WTC11 (cell line): ENCODE measurements around the gene SPINK8. TPM values are rescaled to one million over a fixed set of nuclear protein-coding genes. Genes with fewer than 3 reads are reported as not detected.

Experiments used
- ATAC-seq: fragments of 200-7000 bp; cut with Tn5 transposase; 2 replicates; pipeline ENCODE4 v1.10.0; 2021; ENCODE audit warnings: mild to moderate bottlenecking, moderate library complexity
- CTCF ChIA-PET: fragments of 300-600 bp; sonication (Branson Sonifier 250); formaldehyde crosslinking; loops from one replicate; lab custom pipeline; 2021; ENCODE audit warnings: antibody characterized with exemption; lab: Charles Lee
- POLR2A ChIA-PET: fragments of 350-600 bp; sonication (Branson Sonifier 250); formaldehyde crosslinking; loops from one replicate; lab custom pipeline; 2021; ENCODE audit warnings: antibody characterized with exemption; lab: Charles Lee
- DNase-seq: peaks from one replicate; pipeline ENCODE4 v3.0.0; 2021; ENCODE audit warnings: low spot score
- H3K27ac Mint-ChIP-seq: 2 replicates; pipeline ENCODE4 v1.8.0; 2021; ENCODE audit warnings: mixed read lengths
- H3K27me3 Mint-ChIP-seq: 2 replicates; pipeline ENCODE4 v1.8.0; 2021; ENCODE audit warnings: low read depth, mild to moderate bottlenecking, moderate library complexity, mixed read lengths
- H3K36me3 Mint-ChIP-seq: 2 replicates; pipeline ENCODE4 v1.8.0; 2021; ENCODE audit warnings: mixed read lengths
- H3K4me1 Mint-ChIP-seq: 2 replicates; pipeline ENCODE4 v1.8.0; 2022; ENCODE audit warnings: mixed read lengths
- H3K4me3 Mint-ChIP-seq: 2 replicates; pipeline ENCODE4 v1.8.0; 2021; ENCODE audit warnings: mild to moderate bottlenecking, moderate library complexity, mixed read lengths
- H3K9me3 Mint-ChIP-seq: 2 replicates; pipeline ENCODE4 v1.8.0; 2021; ENCODE audit warnings: mixed read lengths
- ATF1 ChIP-seq: sonication (generic); formaldehyde crosslinking; IDR thresholded peaks from 2 replicates; pipeline ENCODE4 v1.8.1; 2023; ENCODE audit warnings: mild to moderate bottlenecking, moderate library complexity, missing genetic modification reagents
- CDX4 ChIP-seq: fragments of 250-450 bp; sonication (Bioruptor Pico); IDR thresholded peaks from 2 replicates; pipeline ENCODE4 v1.9.0; 2021; ENCODE audit warnings: moderate library complexity, mild to moderate bottlenecking, inconsistent platforms, borderline replicate concordance
- CREB1 ChIP-seq: sonication (generic); formaldehyde crosslinking; IDR thresholded peaks from 2 replicates; pipeline ENCODE4 v1.8.0; 2023; ENCODE audit warnings: mild to moderate bottlenecking, missing genetic modification reagents
- E2F5 ChIP-seq: sonication (generic); formaldehyde crosslinking; IDR thresholded peaks from 2 replicates; pipeline ENCODE4 v1.8.1; 2022; ENCODE audit warnings: mild to moderate bottlenecking, moderate library complexity, missing genetic modification reagents
- GABPB1 ChIP-seq: sonication (generic); formaldehyde crosslinking; IDR thresholded peaks from 2 replicates; pipeline ENCODE4 v1.8.1; 2023; ENCODE audit warnings: mild to moderate bottlenecking, missing genetic modification reagents
- GTF2I ChIP-seq: fragments of 250-450 bp; sonication (Bioruptor Pico); conservative IDR thresholded peaks from 2 replicates; pipeline ENCODE4 v1.4.0; 2021; ENCODE audit warnings: mild to moderate bottlenecking
- MLX ChIP-seq: sonication (generic); formaldehyde crosslinking; IDR thresholded peaks from 2 replicates; pipeline ENCODE4 v1.8.1; 2023; ENCODE audit warnings: mild to moderate bottlenecking, missing genetic modification reagents, moderate library complexity
- MXD4 ChIP-seq: fragments of 250-450 bp; sonication (Bioruptor Pico); IDR thresholded peaks from 2 replicates; pipeline ENCODE4 v1.8.0; 2021; ENCODE audit warnings: mild to moderate bottlenecking, moderate library complexity, borderline replicate concordance
- MYBL2 ChIP-seq: sonication (generic); formaldehyde crosslinking; IDR thresholded peaks from 2 replicates; pipeline ENCODE4 v1.8.1; 2023; ENCODE audit warnings: mild to moderate bottlenecking, moderate library complexity, missing genetic modification reagents
- NR3C1 ChIP-seq: sonication (generic); formaldehyde crosslinking; conservative IDR thresholded peaks from 2 replicates; pipeline ENCODE4 v1.8.1; 2023; ENCODE audit warnings: low read depth, mild to moderate bottlenecking, missing genetic modification reagents
- USF2 ChIP-seq: sonication (generic); formaldehyde crosslinking; IDR thresholded peaks from 2 replicates; pipeline ENCODE4 v1.8.1; 2023; ENCODE audit warnings: mild to moderate bottlenecking, missing genetic modification reagents, moderate library complexity
- total RNA-seq: library from RNA; stranded (reverse); gene quantifications from 3 replicates; pipeline ENCODE4 v1.2.3, GENCODE V29; 2021
- TF ChIP-seq, protein P1 (sequence below): sonication (generic); formaldehyde crosslinking; conservative IDR thresholded peaks from 2 replicates; pipeline ENCODE4 v1.8.1; 2023; ENCODE audit warnings: mild to moderate bottlenecking, low read depth, missing genetic modification reagents, moderate library complexity
- TF ChIP-seq, protein P2 (sequence below): fragments of 250-450 bp; sonication (Bioruptor Pico); IDR thresholded peaks from 2 replicates; pipeline ENCODE4 v1.8.0; 2021; ENCODE audit warnings: mild to moderate bottlenecking
- TF ChIP-seq, protein P3 (sequence below): sonication (generic); formaldehyde crosslinking; IDR thresholded peaks from 2 replicates; pipeline ENCODE4 v1.8.0; 2022; ENCODE audit warnings: mild to moderate bottlenecking, missing genetic modification reagents
- TF ChIP-seq, protein P4 (sequence below): fragments of 250-450 bp; sonication (Bioruptor Pico); IDR thresholded peaks from 2 replicates; pipeline ENCODE4 v1.9.0; 2021; ENCODE audit warnings: mild to moderate bottlenecking
- TF ChIP-seq, protein P5 (sequence below): sonication (generic); formaldehyde crosslinking; IDR thresholded peaks from 2 replicates; pipeline ENCODE4 v1.8.1; 2023; ENCODE audit warnings: mild to moderate bottlenecking, missing genetic modification reagents
- TF ChIP-seq, protein P6 (sequence below): sonication (generic); formaldehyde crosslinking; conservative IDR thresholded peaks from 2 replicates; pipeline ENCODE4 v1.8.1; 2022; ENCODE audit warnings: mild to moderate bottlenecking, missing genetic modification reagents

The SPINK8 gene
- total RNA-seq, 1 experiment from 2014 or later, result not detected

DNA sequence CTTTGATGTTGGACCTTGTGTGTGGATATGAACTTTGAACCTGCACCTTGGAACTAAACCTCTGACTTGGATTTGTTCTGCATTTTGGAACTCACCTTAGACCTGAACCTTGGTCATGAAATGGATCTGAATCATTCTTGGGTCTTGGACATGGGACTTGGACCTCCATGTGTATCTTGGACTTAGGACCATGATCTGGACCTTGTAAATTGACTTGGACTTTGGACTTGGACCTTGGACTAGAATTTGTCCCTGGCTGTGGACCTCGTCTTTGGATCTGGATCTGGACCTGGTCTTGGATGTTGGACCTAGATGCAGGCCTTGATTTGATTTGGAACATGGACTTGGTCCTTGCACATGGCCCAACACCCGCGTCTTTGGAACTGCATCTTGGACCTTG, 47.2 kb downstream of the SPINK8 start:
- Mint-ChIP-seq H3K4me1 (no peaks in the 10 kb centered on the region), H3K9me3 (peaks cover 21% of the 10 kb centered on the region), H3K36me3 (peaks cover 66% of the 10 kb centered on the region), H3K4me3 (no peak overlapping the region), H3K27me3 (no peaks in the 10 kb centered on the region), H3K27ac (no peak overlapping the region)
- ChIA-PET POLR2A (no interaction called here), CTCF (interaction anchor here (1.4 kb wide), 1 partner anchor 150 kb away, joined by 5 read pairs; no protein-coding TSS in a partner anchor)
- TF ChIP-seq, protein P1, sequence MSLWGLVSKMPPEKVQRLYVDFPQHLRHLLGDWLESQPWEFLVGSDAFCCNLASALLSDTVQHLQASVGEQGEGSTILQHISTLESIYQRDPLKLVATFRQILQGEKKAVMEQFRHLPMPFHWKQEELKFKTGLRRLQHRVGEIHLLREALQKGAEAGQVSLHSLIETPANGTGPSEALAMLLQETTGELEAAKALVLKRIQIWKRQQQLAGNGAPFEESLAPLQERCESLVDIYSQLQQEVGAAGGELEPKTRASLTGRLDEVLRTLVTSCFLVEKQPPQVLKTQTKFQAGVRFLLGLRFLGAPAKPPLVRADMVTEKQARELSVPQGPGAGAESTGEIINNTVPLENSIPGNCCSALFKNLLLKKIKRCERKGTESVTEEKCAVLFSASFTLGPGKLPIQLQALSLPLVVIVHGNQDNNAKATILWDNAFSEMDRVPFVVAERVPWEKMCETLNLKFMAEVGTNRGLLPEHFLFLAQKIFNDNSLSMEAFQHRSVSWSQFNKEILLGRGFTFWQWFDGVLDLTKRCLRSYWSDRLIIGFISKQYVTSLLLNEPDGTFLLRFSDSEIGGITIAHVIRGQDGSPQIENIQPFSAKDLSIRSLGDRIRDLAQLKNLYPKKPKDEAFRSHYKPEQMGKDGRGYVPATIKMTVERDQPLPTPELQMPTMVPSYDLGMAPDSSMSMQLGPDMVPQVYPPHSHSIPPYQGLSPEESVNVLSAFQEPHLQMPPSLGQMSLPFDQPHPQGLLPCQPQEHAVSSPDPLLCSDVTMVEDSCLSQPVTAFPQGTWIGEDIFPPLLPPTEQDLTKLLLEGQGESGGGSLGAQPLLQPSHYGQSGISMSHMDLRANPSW (CRISPR knock-in tag), result no peak
- TF ChIP-seq CREB1 (CRISPR knock-in tag), result no peak
- no peak for DNase-seq
- ATAC-seq, result no peak

DNA sequence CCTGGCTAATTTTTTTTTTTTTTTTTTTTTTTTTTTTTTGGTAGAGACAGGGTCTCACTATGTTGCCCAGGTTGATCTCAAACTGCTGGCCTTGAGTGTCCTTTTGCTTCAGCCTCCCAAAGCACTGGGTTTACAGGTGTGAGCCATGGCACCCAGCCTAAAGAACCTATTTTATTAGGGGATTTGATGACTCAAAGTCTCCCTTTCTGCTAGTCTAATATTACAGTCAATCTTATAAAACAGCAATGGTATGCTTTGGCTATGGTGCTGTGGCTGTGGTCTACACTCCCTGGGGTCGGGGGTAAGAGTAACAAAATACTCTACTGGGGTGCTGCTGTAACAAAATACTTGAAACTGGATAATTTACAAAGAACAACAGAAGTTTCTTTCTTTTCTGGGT, 47.8 kb downstream of the SPINK8 start:
- ATAC-seq, result no peak

GRCh38 chr3:48285132-48285531, 48.3 kb downstream of the SPINK8 start:
- TF ChIP-seq MYBL2 (CRISPR knock-in tag), result no peak
- no peak for TF ChIP-seq GTF2I (CRISPR knock-in tag)
- TF ChIP-seq, protein P2, sequence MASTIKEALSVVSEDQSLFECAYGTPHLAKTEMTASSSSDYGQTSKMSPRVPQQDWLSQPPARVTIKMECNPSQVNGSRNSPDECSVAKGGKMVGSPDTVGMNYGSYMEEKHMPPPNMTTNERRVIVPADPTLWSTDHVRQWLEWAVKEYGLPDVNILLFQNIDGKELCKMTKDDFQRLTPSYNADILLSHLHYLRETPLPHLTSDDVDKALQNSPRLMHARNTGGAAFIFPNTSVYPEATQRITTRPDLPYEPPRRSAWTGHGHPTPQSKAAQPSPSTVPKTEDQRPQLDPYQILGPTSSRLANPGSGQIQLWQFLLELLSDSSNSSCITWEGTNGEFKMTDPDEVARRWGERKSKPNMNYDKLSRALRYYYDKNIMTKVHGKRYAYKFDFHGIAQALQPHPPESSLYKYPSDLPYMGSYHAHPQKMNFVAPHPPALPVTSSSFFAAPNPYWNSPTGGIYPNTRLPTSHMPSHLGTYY, result no peak
- TF ChIP-seq ATF1 (CRISPR knock-in tag), result no peak
- TF ChIP-seq, protein P3, sequence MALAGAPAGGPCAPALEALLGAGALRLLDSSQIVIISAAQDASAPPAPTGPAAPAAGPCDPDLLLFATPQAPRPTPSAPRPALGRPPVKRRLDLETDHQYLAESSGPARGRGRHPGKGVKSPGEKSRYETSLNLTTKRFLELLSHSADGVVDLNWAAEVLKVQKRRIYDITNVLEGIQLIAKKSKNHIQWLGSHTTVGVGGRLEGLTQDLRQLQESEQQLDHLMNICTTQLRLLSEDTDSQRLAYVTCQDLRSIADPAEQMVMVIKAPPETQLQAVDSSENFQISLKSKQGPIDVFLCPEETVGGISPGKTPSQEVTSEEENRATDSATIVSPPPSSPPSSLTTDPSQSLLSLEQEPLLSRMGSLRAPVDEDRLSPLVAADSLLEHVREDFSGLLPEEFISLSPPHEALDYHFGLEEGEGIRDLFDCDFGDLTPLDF (CRISPR knock-in tag), result no peak
- TF ChIP-seq, protein P4, sequence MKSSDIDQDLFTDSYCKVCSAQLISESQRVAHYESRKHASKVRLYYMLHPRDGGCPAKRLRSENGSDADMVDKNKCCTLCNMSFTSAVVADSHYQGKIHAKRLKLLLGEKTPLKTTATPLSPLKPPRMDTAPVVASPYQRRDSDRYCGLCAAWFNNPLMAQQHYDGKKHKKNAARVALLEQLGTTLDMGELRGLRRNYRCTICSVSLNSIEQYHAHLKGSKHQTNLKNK (CRISPR knock-in tag), result no peak
- TF ChIP-seq MLX (CRISPR knock-in tag), result no peak
- Mint-ChIP-seq H3K27me3 (no peaks in the 10 kb centered on the region), H3K4me3 (no peak overlapping the region), H3K27ac (no peak overlapping the region), H3K9me3 (peaks cover 21% of the 10 kb centered on the region), H3K4me1 (no peaks in the 10 kb centered on the region), H3K36me3 (peaks cover 57% of the 10 kb centered on the region)
- POLR2A ChIA-PET, result interaction anchor here (0.7 kb wide), 1 partner anchor 52 kb away, joined by 8 read pairs; no protein-coding TSS in a partner anchor
- ATAC-seq (no peak), DNase-seq (no peak)
- CTCF ChIA-PET, result interaction anchor here (1.1 to 1.7 kb wide), 5 partner anchors 9 to 151 kb away, joined by 3 to 11 read pairs (median 4); no protein-coding TSS in a partner anchor

More for the DNA sequence above, 47.8 kb downstream of the SPINK8 start:
- DNase-seq, result no peak
- Mint-ChIP-seq H3K36me3 (peaks cover 61% of the 10 kb centered on the region), H3K4me3 (no peak overlapping the region), H3K9me3 (peaks cover 21% of the 10 kb centered on the region), H3K4me1 (no peaks in the 10 kb centered on the region), H3K27ac (no peak overlapping the region), H3K27me3 (no peaks in the 10 kb centered on the region)
- CTCF ChIA-PET, result interaction anchor here (1.1 to 1.7 kb wide), 4 partner anchors 9 to 151 kb away, joined by 3 to 11 read pairs (median 4); no protein-coding TSS in a partner anchor
- TF ChIP-seq GABPB1 (CRISPR knock-in tag), result no peak
- no peak for TF ChIP-seq MXD4 (CRISPR knock-in tag)
- TF ChIP-seq, protein P5, sequence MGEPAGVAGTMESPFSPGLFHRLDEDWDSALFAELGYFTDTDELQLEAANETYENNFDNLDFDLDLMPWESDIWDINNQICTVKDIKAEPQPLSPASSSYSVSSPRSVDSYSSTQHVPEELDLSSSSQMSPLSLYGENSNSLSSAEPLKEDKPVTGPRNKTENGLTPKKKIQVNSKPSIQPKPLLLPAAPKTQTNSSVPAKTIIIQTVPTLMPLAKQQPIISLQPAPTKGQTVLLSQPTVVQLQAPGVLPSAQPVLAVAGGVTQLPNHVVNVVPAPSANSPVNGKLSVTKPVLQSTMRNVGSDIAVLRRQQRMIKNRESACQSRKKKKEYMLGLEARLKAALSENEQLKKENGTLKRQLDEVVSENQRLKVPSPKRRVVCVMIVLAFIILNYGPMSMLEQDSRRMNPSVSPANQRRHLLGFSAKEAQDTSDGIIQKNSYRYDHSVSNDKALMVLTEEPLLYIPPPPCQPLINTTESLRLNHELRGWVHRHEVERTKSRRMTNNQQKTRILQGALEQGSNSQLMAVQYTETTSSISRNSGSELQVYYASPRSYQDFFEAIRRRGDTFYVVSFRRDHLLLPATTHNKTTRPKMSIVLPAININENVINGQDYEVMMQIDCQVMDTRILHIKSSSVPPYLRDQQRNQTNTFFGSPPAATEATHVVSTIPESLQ (CRISPR knock-in tag), result no peak
- TF ChIP-seq E2F5 (CRISPR knock-in tag), result no peak
- TF ChIP-seq NR3C1 (CRISPR knock-in tag), result no peak
- TF ChIP-seq CDX4 (CRISPR knock-in tag), result no peak
- TF ChIP-seq, protein P6, sequence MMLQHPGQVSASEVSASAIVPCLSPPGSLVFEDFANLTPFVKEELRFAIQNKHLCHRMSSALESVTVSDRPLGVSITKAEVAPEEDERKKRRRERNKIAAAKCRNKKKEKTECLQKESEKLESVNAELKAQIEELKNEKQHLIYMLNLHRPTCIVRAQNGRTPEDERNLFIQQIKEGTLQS (CRISPR knock-in tag), result no peak
- TF ChIP-seq CREB1 (CRISPR knock-in tag), result no peak
- TF ChIP-seq USF2 (CRISPR knock-in tag), result no peak
- POLR2A ChIA-PET, result interaction anchor here (0.7 kb wide), 1 partner anchor 52 kb away, joined by 8 read pairs; no protein-coding TSS in a partner anchor
